Measurements from ENCODE around the gene SPIN1.

SPIN1 gene

GRCh38 chr9:88501086-88501485, 112.8 kb downstream of the SPIN1 start:
- no peaks in the 10 kb centered on the region for H3K79me2 ChIP-seq (ENCODE audit: insufficient read depth, low read length)
- no peaks in the 10 kb centered on the region for H3K9me3 ChIP-seq (ENCODE audit: insufficient read depth, low read length, severe bottlenecking)
- H3K4me3 ChIP-seq (ENCODE audit: low read depth in 1 of 2, low read length in 2 of 2) = no peak overlapping the region
- H3K27ac ChIP-seq (ENCODE audit: low read length) = no peak overlapping the region
- no peak overlapping the region for H3K4me2 ChIP-seq (ENCODE audit: insufficient read depth, low read length)
- no peak overlapping the region for H3K9ac ChIP-seq (ENCODE audit: low read depth, low read length)
- ATAC-seq (ENCODE audit: insufficient read depth, low read depth) = no peak
- no peak overlapping the region for H2AFZ ChIP-seq (ENCODE audit: low read depth, low read length)
- H4K20me1 ChIP-seq (ENCODE audit: insufficient read depth, low read length) = no peaks in the 10 kb centered on the region
- H3K27me3 ChIP-seq (ENCODE audit: insufficient read depth, low read length, poor library complexity) = no peaks in the 10 kb centered on the region
- H3K36me3 ChIP-seq (ENCODE audit: insufficient read depth, low read length) = no peaks in the 10 kb centered on the region
- TF ChIP-seq EZH2 (IDR thresholded peaks at IDR 0.05; ENCODE audit: borderline replicate concordance, low read depth, low read length, severe bottlenecking) = no peak
- TF ChIP-seq, protein P1, sequence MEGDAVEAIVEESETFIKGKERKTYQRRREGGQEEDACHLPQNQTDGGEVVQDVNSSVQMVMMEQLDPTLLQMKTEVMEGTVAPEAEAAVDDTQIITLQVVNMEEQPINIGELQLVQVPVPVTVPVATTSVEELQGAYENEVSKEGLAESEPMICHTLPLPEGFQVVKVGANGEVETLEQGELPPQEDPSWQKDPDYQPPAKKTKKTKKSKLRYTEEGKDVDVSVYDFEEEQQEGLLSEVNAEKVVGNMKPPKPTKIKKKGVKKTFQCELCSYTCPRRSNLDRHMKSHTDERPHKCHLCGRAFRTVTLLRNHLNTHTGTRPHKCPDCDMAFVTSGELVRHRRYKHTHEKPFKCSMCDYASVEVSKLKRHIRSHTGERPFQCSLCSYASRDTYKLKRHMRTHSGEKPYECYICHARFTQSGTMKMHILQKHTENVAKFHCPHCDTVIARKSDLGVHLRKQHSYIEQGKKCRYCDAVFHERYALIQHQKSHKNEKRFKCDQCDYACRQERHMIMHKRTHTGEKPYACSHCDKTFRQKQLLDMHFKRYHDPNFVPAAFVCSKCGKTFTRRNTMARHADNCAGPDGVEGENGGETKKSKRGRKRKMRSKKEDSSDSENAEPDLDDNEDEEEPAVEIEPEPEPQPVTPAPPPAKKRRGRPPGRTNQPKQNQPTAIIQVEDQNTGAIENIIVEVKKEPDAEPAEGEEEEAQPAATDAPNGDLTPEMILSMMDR (IDR thresholded peaks at IDR 0.05; ENCODE audit: borderline replicate concordance, extremely low read depth, low read length, poor library complexity, severe bottlenecking) = no peak
- DNase-seq = no peak
- H3K4me1 ChIP-seq (ENCODE audit: insufficient read depth, low read length) = no peaks in the 10 kb centered on the region

- no peaks in the 10 kb centered on the region for H3K79me2 ChIP-seq (ENCODE audit: insufficient read depth, low read length)
- H4K20me1 ChIP-seq (ENCODE audit: insufficient read depth, low read length) = no peaks in the 10 kb centered on the region
- H2AFZ ChIP-seq (ENCODE audit: low read depth, low read length) = no peak overlapping the region
- H3K36me3 ChIP-seq (ENCODE audit: insufficient read depth, low read length) = no peaks in the 10 kb centered on the region
- no peaks in the 10 kb centered on the region for H3K9me3 ChIP-seq (ENCODE audit: insufficient read depth, low read length, severe bottlenecking)
- no peak overlapping the region for H3K4me2 ChIP-seq (ENCODE audit: insufficient read depth, low read length)
- H3K4me1 ChIP-seq (ENCODE audit: insufficient read depth, low read length) = no peaks in the 10 kb centered on the region
- TF ChIP-seq, protein P1 (IDR thresholded peaks at IDR 0.05; ENCODE audit: borderline replicate concordance, extremely low read depth, low read length, poor library complexity, severe bottlenecking) = no peak
- TF ChIP-seq EZH2 (IDR thresholded peaks at IDR 0.05; ENCODE audit: borderline replicate concordance, low read depth, low read length, severe bottlenecking) = no peak
- H3K4me3 ChIP-seq (ENCODE audit: low read depth in 1 of 2, low read length in 2 of 2) = no peak overlapping the region
- no peak overlapping the region for H3K27ac ChIP-seq (ENCODE audit: low read length)
- H3K27me3 ChIP-seq (ENCODE audit: insufficient read depth, low read length, poor library complexity) = no peaks in the 10 kb centered on the region
- DNase-seq (no peak), ATAC-seq (ENCODE audit: insufficient read depth, low read depth) (no peak)
- H3K9ac ChIP-seq (ENCODE audit: low read depth, low read length) = no peak overlapping the region
Observed at GRCh38 chr9:88502552-88503034, 114.3 kb downstream of the SPIN1 start.

- H3K9ac ChIP-seq (ENCODE audit: low read depth, low read length) = no peak overlapping the region
- no peaks in the 10 kb centered on the region for H3K27me3 ChIP-seq (ENCODE audit: insufficient read depth, low read length, poor library complexity)
- H3K4me3 ChIP-seq (ENCODE audit: low read depth in 1 of 2, low read length in 2 of 2) = no peak overlapping the region
- H3K4me1 ChIP-seq (ENCODE audit: insufficient read depth, low read length) = no peaks in the 10 kb centered on the region
- no peaks in the 10 kb centered on the region for H3K36me3 ChIP-seq (ENCODE audit: insufficient read depth, low read length)
- no peak overlapping the region for H3K4me2 ChIP-seq (ENCODE audit: insufficient read depth, low read length)
- DNase-seq (no peak), ATAC-seq (ENCODE audit: insufficient read depth, low read depth) (no peak)
- H3K79me2 ChIP-seq (ENCODE audit: insufficient read depth, low read length) = no peaks in the 10 kb centered on the region
- H2AFZ ChIP-seq (ENCODE audit: low read depth, low read length) = no peak overlapping the region
- H3K9me3 ChIP-seq (ENCODE audit: insufficient read depth, low read length, severe bottlenecking) = no peaks in the 10 kb centered on the region
- no peaks in the 10 kb centered on the region for H4K20me1 ChIP-seq (ENCODE audit: insufficient read depth, low read length)
- H3K27ac ChIP-seq (ENCODE audit: low read length) = no peak overlapping the region
- TF ChIP-seq, protein P1 (IDR thresholded peaks at IDR 0.05; ENCODE audit: borderline replicate concordance, extremely low read depth, low read length, poor library complexity, severe bottlenecking) = no peak
- no peak for TF ChIP-seq EZH2 (IDR thresholded peaks at IDR 0.05; ENCODE audit: borderline replicate concordance, low read depth, low read length, severe bottlenecking)
Observed at GRCh38 chr9:88503081-88503844, 115.0 kb downstream of the SPIN1 start.
